Measurements from ENCODE around the gene MAL.

GRCh38 chr2:95008306-95008705 lies 17.2 kb upstream of the MAL start:
- no peak for TF ChIP-seq CTCF (IDR thresholded peaks at IDR 0.05; ENCODE audit: insufficient read depth, low read length)
- TF ChIP-seq GABPA (IDR thresholded peaks at IDR 0.05; ENCODE audit: low read depth): no peak
- no peak for TF ChIP-seq POLR2AphosphoS5 (IDR thresholded peaks at IDR 0.05; ENCODE audit: low read depth)

All from HL-60 (cell line).